RWPE1 (cell line): ENCODE results near the gene MAGOH.

Source experiments
- CTCF ChIA-PET: fragments of 350-600 bp; sonication (Branson Sonifier 250); formaldehyde crosslinking; extraction: SDS; loops from one replicate; lab custom pipeline; 2021; lab: Yijun Ruan, JAX
- POLR2A ChIA-PET: fragments of 400-600 bp; formaldehyde crosslinking; extraction: SDS; loops from one replicate; lab custom pipeline; 2020; ENCODE audit warnings: antibody characterized with exemption; ENCODE audit not compliant: low non-redundant PET; lab: Yijun Ruan, JAX
- DNase-seq: peaks from one replicate; pipeline ENCODE4 v3.0.0; 2012; ENCODE audit warnings: low spot score
- H3K27ac ChIP-seq: fragments of 450-650 bp; 2 replicates; pipeline ENCODE4 v1.5.1; 2017
- CTCF ChIP-seq: fragments of 450-650 bp; conservative IDR thresholded peaks from 2 replicates; pipeline ENCODE4 v1.5.1; 2017; ENCODE audit warnings: low read depth, mild to moderate bottlenecking

Gene MAGOH

GRCh38 chr1:53264048-53264447 lies 25.7 kb upstream of the MAGOH start:
- ChIA-PET CTCF (interaction anchor here (1.2 kb wide), 1 partner anchor 129 kb away, joined by 3 read pairs; no protein-coding TSS in a partner anchor), POLR2A (no interaction called here)
- no peak for TF ChIP-seq CTCF
- no peak overlapping the region for H3K27ac ChIP-seq
- no peak for DNase-seq

GRCh38 chr1:53262000-53262399 lies 23.7 kb upstream of the MAGOH start:
- no peak for TF ChIP-seq CTCF
- no peak for DNase-seq
- POLR2A ChIA-PET = no interaction called here
- no peak overlapping the region for H3K27ac ChIP-seq
- CTCF ChIA-PET = interaction anchor here (0.9 kb wide), 1 partner anchor 131 kb away, joined by 4 read pairs; no protein-coding TSS in a partner anchor

GRCh38 chr1:53260631-53261247 lies 22.4 kb upstream of the MAGOH start:
- ChIA-PET POLR2A (no interaction called here), CTCF (interaction anchor here (0.7 kb wide), 1 partner anchor 394 kb away, joined by 3 read pairs; no protein-coding TSS in a partner anchor)
- H3K27ac ChIP-seq = no peak overlapping the region
- TF ChIP-seq CTCF = no peak
- no peak for DNase-seq

- CTCF ChIA-PET = interaction anchor here (0.6 to 1.0 kb wide), 3 partner anchors 128 to 192 kb away, joined by 3 to 6 read pairs (median 4); no protein-coding TSS in a partner anchor
These were observed 21.6 kb upstream of the MAGOH start for GRCh38 chr1:53259932-53260331.

GRCh38 chr1:53258216-53258615 lies 19.9 kb upstream of the MAGOH start:
- H3K27ac ChIP-seq = no peak overlapping the region
- CTCF ChIA-PET = no interaction called here
- DNase-seq = no peak
- TF ChIP-seq CTCF = no peak
- POLR2A ChIA-PET = no interaction called here

More at GRCh38 chr1:53259932-53260331, 21.6 kb upstream of the MAGOH start:
- no peak for TF ChIP-seq CTCF
- DNase-seq = no peak
- H3K27ac ChIP-seq = no peak overlapping the region
- POLR2A ChIA-PET = no interaction called here

GRCh38 chr1:53257454-53258081 lies 19.2 kb upstream of the MAGOH start:
- TF ChIP-seq CTCF = no peak
- POLR2A ChIA-PET = no interaction called here
- no peak overlapping the region for H3K27ac ChIP-seq
- no peak for DNase-seq
- CTCF ChIA-PET = interaction anchor here (0.7 kb wide), 1 partner anchor 591 kb away, joined by 3 read pairs; no protein-coding TSS in a partner anchor
